HG03378 (cell line): ENCODE data around the gene USP6NL.
A peak's percentile ranks its signal among the peaks of the same experiment; 100 is the strongest.
"Not testable (repeated sequence)": the region's sequence is repeated elsewhere in the genome, so short reads cannot be mapped to it uniquely, and the experiment has no call there.

ENCODE experiments used
- ATAC-seq: cut with Tn5 transposase; IDR thresholded peaks from one replicate; pipeline ENCODE4 v1.9.1; 2021; ENCODE audit warnings: mild to moderate bottlenecking, moderate library complexity; ENCODE audit not compliant: unreplicated experiment

The USP6NL gene

DNA sequence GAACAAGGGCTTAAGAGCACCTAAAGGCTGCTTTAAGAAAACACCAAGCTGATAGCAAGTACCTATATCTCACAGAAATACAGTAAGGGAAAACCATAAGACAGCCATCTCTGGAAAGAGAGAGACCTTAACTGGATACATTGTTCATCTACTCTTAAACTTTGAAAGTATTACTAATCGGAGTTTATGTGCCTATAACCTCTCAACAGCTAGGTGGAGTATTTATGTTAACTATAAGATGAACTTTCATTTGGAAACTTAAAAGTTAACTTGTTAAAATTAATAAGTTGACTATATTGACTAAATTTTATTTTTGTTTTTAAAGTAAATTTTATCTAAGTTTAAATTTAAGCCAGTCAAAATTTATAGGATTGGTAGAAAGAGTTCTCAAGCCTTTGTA is 90.6 kb downstream of the USP6NL start:
- ATAC-seq = no peak

DNA sequence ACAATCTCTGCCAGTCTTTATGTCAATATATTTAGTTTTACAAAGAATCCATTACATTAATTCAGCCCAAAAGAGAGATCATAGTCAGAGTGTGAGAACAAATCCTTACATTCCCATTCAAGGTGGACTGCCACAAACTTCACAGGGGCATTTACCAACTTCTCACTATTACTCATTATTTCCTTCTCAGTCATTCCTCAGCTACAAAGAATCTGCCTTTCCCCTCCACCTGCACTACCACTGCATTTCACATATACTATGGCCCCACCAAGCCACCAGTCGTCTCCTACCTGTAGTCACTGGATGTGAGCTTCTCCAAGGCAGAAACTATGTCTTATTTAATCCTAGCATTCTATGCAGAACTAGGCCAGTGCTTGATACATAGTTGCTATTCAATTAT is 94.3 kb downstream of the USP6NL start:
- peak; percentile 67 for ATAC-seq

DNA sequence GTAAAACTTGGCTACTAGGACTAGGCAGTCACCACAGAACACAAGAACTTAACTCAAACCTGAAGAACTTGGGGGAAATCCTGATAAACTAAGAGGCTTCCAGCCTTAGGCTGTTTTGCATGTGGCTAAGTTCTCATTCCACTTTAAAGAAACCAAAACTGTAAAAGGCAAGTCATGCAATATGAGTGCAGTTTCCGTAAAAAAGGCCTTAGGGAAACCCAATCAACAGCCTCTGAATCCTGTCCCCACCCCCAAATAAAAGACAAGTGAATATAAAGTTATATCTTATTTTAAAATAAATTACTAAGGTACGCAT is 95.1 kb downstream of the USP6NL start:
- peak; percentile 74 for ATAC-seq

DNA sequence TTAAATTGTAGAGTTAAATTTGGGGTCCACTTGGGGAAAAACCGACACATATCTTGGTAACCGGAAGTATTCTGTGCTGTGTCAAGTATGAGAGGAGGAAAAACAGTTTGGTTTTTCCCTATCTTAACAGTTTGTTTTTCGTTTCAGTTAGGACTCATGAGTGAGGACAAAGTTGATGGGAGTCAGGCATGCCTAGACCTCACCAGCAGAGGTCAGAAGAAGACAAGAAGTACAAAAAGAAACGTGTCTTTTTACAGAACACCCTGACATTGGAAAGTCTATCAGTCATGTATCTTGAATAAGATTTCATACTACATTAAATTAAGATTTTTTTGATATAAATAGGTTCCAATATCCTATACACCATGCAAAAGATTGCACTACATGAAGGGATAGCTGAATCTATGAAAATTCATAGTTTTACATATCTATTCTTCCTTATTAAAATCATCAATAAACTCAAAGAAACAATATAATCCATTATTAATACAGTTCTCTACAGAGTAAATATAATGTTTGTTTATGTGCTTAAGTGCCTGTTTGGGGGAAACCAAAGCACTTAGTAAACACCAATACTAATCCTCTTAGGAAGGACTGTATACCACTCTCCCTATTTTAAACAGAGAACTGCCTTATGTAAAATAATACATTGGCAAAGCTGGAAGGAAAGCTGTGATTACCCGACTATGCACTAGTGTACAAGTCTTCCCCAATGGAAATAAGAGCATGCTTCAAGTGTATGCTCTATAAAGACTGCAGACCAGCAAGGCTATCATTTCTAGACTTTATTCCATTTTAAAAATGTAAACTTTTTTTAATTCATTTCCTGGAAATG is 95.6 kb downstream of the USP6NL start:
- no peak for ATAC-seq

DNA sequence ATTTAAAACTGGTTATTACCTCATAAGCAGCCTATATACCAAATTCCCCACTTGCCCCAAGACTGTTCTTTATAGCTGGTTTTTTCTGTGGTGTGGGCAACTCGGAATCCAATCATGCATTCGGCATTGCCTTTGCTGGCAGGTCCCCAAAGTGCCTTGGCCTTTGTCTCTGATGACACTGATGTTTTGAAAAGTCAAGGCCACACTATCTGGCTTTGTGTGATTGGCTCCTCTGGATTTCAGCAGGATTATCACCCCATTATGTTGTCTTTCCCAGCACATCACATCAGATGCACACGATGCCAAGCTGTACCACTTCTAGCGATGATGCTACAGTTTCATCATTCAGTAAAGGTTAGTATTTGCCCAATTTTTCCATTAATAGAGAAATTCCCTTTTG is 97.7 kb downstream of the USP6NL start:
- no peak for ATAC-seq

DNA sequence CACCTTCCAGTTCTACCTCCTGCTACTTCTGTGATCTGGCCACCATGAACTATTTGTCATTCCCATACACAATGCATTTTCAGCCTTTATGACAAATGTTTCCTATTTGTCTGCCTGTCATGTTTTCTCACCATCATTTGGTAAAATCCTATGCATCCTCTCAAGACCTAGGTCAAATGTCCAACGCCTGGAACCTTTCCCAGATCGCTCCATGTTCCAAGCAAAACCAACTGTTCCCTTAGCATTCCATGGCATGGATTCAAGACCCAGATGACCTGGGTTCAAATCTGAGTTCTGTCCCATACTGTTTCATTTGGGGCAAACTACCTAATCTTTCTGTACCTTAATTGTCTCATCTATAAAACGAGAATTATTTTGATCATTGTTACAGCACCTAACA is 98.9 kb downstream of the USP6NL start:
- no peak for ATAC-seq

DNA sequence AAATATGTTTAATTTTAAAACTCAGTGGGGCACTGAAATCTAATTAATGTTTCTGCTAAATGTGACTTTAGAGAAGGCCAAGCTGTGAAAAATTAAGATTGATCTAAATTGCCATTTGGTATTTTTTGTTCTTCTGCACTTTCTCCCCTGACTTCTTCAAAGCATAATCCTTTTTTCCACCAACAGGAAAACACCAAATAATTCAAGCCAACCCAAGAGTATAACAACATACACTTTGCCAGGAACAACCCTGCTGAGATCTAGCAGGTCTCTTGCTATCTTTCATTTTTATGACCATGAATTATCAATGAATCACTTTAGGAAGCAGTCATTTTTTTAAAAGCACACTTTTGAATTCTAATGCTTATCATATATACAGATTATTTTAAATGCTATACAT is 100.1 kb downstream of the USP6NL start:
- no peak for ATAC-seq

DNA sequence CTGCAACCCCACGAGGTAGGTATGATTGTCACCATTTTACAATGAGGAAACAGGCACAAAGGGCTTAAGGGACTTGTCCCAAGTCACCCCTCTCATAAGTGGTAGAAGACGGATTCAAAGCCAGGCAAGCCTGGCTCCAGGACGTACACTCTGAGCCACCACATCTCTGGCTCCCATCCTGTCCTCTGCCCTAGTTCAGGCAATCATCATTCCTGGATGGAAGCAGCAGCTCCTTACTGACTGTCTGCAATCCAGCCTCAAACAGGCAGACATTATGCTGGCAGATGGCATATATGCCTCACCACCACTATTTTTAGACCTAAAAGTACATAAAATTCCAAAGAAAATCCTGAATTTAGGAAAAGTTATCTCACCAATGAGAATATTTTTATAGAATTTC is 100.7 kb downstream of the USP6NL start:
- no peak for ATAC-seq

DNA sequence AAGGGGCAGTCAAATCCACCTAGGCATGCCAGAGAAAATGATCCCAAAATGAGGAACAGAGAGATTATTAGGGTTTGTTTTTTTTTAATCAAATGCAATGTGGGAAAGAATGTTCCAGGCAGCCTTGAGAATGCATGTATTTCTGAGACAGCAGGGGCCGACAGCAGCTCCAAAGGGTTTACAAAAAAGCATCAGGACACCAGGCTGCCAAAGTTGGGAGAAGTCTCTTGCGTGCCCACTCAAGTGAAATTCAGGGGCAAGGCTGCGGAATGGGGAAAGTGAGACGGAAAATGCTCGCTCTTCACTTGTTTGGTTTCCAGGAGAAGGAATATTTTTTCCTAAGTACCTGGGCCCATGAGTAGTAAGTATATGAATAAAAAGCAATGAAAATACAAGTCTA is 101.2 kb downstream of the USP6NL start:
- no peak for ATAC-seq

DNA sequence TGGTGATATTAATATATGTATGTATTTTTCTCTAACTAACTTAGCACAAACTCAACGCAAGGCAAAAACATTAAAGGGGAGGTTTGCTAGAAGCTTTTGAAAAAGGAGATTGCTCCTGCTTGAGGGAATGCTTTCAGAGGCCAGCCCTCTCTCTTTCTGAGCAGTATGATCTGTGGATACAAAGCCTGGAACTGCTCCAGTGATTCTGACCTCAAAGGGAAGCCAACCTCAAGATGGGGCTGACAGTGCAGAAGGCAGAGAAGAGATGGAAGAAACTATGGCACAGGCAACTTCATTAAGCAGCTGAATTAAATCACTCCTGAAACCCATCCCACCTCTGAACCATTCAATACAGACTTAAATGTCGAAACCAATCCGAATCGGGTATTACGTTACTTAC is 102.4 kb downstream of the USP6NL start:
- ATAC-seq = no peak

DNA sequence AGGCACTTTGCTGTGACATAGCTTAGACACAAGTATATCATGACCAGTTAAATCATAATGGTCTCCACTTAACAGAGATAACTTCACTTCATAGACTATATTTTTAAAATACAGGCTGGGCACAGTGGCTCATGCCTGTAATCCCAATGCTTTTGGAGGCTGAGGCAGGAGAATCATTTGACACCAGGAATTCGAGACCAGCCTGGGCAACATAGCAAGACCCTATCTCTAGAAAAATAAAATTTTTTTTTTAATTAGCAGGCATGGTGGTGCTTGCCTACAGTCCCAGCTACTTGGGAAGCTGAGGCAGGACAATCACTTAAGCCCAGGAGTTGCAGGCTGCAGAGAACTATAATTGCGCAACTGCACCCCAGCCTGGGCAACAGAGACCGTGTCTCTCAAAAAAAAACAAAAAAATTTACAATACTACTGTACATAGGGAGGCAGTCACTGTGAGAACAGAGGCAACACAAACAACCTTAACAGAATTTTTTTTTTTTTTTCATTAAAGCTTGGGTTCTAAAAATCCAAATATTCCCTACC is 105.1 kb downstream of the USP6NL start:
- no peak for ATAC-seq

DNA sequence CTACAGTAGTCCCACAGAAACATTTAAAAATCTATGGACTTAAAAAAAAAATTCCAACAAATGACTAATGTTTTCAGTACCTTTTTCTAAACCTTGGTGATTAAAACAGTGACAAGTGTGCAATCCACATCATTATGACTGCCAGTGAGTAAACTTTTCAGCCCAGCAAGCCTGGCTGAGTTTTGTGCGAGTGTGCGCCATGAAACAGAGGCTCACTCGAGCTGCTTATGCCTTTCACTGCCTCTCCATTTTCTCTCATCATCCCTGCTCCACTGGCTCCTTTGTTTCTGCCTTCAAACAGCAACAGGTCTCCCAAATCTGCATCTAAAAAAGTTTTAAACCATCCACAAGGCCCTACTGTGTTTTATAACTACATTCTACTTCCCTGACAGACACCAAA is 105.8 kb downstream of the USP6NL start:
- no peak for ATAC-seq

DNA sequence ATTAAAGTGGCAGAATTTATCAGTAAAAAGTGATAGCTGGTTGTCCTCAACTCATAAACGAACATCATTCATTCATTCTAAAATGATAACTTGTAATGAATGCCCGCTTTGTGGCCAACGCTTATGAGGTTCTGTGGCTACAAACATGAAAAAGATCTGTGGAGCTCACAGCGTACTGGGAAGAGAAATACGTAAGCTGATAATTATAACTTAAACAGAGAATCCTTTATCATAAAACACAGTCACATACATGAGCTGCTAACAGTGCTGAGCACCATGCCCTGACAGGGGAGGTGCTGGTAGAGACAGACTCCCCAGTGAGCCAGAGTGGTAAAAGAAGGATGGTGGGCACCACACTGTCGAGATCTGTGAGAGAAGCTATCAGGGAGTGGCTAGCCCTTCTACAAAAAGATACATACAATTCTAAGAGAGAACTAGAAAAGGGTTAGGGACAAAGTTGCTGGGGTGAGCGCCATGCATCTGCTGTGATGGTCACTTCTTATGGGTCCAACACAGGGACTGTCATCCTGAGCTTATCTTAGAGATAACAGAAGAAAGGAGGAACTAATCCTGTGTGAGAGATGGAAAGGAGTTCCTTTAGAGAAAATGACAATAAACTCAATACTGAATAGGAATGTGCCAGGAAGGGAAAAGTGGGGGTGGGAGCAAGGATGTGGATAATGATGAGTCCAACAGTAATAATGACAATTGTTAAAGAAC is 106.7 kb downstream of the USP6NL start:
- ATAC-seq = no peak

DNA sequence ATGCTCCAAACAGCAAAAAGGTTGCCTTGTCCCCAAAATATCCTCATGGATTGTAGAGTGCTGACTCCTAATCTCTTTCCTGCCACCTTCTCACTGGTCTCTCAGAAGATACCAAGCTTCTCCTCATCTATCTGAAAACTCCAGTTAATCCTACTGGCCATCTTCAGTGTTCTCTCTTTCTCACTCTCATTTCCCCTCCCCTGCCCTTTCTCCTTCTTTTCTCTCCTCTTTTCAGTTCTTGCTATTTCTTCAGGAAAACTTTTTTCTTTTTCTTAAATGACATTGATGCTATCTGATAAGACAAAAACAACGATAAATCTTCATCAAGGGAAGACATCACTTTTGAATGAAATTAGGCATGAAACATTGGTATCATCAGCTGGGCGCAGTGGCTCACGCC is 109.8 kb downstream of the USP6NL start:
- ATAC-seq = no peak

DNA sequence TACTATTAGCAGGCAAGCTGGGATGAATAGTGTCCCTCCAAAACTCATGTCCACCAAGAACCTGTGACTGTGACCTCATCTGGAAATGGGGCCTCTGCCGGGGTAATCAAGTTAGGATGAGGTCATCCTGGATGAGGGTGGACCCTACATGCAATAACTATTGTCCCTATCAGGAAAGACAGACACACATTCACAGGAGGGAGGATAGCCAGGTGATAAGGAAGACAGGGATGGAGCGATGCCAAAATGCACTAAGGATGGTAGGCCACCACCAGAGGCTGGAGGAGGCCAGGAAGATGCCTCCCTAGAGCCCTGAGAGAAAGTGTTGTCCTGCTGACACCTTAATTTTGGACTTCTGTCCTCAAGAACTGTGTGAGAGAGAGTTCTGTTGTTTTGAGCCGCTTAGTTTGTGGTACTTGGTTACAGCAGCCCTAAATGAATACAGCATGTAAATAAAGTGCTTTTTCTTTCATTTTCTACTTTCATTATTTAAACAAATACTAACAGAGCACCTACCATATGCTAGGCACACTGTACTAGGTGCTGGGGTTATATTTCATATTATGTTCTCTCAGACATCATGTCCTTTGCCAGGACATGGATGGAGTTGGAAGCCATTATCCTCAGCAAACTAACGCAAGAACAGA is 111.9 kb downstream of the USP6NL start:
- no peak for ATAC-seq

DNA sequence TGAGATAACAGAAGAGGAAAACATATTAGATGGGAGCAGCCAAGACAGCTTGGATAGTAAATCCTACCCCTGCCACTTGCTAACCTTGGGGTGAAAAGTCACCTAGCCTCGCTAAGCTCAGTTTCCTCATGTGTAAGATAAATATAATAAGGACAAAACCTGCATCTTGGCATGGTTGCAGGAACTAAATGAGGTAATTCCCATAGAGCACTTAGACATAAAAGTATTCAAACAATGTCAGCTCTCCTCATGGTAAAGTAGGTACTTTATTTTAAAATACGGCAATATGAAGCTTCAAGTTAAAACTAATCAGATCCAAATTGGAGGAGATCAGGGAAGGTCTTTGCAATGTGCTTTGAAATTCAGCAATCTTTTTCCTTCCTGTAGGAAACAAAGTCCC is 113.1 kb downstream of the USP6NL start:
- ATAC-seq = no peak

DNA sequence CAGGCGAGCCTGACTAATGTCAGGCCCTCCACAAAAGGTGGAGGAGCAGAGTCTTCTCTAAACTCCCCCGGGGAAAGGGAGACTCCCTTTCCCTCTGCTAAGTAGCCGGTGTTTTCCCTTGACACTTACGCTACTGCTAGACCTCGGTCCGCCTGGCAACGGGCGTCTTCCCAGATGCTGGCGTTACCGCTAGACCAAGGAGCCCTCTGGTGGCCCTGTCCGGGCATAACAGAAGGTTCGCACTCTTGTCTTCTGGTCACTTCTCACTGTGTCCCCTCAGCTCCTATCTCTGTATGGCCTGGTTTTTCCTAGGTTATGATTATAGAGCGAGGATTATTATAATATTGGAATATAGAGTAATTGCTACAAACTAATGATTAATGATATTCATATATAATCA is 116.5 kb downstream of the USP6NL start:
- ATAC-seq = not testable (repeated sequence)

DNA sequence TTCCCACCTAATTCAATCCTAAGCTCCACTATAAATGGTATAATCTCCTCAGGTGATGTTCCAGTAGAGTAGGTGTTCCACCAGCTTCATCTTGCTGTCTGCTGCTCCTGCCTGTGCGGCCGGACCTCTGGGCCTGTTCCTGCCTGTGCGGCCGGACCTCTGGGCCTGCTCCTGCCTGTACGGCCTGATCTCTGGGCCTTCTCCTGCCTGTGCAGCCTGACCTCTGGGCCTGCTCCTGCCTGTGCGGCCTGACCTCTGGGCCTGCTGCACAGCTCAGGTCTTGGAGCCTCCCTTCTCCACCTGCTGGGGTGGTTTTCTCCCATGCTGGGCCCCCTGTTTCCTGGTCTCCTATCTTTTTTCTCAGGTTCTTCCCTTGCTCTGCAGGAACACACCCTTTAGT is 117.8 kb downstream of the USP6NL start:
- no peak for ATAC-seq

DNA sequence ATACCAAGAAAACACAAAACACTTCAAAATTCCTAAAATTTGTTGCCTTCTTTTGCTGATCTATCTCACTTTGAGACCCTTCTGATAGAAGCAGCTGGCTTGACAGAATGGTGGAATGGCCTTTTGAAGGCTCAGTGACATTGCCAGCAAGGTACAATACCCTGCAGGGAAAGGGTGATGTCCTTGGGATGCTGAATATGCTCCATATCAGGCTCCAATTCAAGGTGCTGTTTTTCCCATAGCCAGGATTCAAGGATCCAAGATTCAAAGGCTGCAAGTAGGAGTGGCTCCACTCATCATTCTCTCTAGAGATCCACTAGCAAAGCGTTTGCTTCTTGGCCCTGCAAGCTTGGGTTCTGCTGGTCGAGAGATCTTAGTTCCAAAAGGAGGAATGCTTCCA is 120.4 kb downstream of the USP6NL start:
- ATAC-seq = no peak

DNA sequence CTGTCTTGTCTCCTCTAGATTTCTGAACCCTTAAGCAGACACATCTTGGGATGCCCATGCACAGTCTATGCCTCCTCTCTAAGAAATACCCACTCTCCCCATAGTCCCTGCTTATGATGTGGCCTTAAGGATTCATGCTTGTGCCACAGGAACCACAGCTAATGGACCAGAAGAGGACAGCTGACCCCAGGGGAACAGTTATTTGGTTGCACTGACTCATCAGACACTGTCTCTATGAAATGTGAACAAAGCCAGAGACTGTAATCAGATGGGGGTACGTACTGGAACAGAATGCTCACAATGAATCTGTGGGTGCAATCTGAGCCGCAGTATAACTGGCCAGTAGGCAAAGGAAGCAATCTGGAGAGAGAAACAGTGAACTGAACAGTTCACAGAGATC is 121.9 kb downstream of the USP6NL start:
- no peak for ATAC-seq

DNA sequence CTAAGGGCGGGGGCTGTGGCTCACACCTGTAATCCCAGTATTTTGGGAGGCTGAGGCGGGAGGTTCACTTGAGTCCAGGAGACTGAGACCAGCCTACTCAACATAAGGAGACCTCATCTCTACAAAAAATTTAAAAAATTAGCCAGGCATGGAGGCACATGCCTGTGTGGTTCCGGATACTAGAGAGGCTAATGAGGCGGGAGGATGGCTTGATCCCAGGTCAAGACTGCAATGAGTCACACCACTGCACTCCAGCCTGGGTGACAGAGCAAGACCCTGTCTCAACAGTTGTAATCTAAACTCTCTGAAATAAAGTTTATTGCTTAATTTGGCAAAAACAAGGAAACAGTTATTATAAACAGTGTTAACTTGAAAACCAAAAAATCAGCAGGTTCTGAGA is 123.3 kb downstream of the USP6NL start:
- ATAC-seq = no peak
